Esophagus muscularis mucosa (tissue), 4 donors: Measurements from ENCODE around the gene RGMB. TPM values are rescaled to one million over a fixed set of nuclear protein-coding genes. Genes with fewer than 3 reads are reported as not detected.

Source experiments
- DNase-seq: peaks from one replicate; pipeline ENCODE4 v3.0.0-alpha.2; 2017; ENCODE audit errors: extremely low spot score
- H3K27ac ChIP-seq, 4 donors: fragments of 200-600 bp; sonication (generic); replicated peaks in 1 of 4; 1 replicate in 3 of 4; 2 replicates in 1 of 4; pipeline ENCODE4 v1.5.1; 2016 to 2019; ENCODE audit warnings: mild to moderate bottlenecking in 1 of 4
- H3K27me3 ChIP-seq, 4 donors: fragments of 200-600 bp; sonication (generic); one replicate each; pipeline versions ENCODE4 v1.5.1 to v1.6.0; 2016 to 2019
- H3K36me3 ChIP-seq, 4 donors: fragments of 200-600 bp; sonication (generic); one replicate each; pipeline ENCODE4 v1.5.1; 2016 to 2019
- H3K4me1 ChIP-seq, 4 donors: fragments of 200-600 bp; sonication (generic); one replicate each; pipeline ENCODE4 v1.5.1; 2016 to 2019
- H3K4me3 ChIP-seq, 4 donors: fragments of 200-600 bp; sonication (generic); 1 replicate in 2 of 4; 2 replicates in 2 of 4; pipeline ENCODE4 v1.5.1; 2016 to 2019; ENCODE audit warnings: mild to moderate bottlenecking in 4 of 4, moderate library complexity in 1 of 4
- H3K9me3 ChIP-seq, 4 donors: fragments of 200-600 bp; sonication (generic); 1 replicate in 3 of 4; 2 replicates in 1 of 4; pipeline ENCODE4 v1.5.1; 2016 to 2019
- EP300 ChIP-seq: sonication (generic); formaldehyde crosslinking; IDR thresholded peaks from one replicate; pipeline ENCODE4 v1.6.1; 2017; ENCODE audit warnings: antibody characterized with exemption
- POLR2A ChIP-seq: fragments of 450-650 bp; IDR thresholded peaks from one replicate; pipeline ENCODE4 v1.6.1; 2017; ENCODE audit warnings: antibody characterized with exemption, moderate library complexity, mild to moderate bottlenecking, low read depth
- POLR2AphosphoS5 ChIP-seq, 2 donors: sonication (generic); formaldehyde crosslinking; IDR thresholded peaks; one replicate each; pipeline ENCODE4 v1.6.1; 2017; ENCODE audit warnings: antibody characterized with exemption in 2 of 2
- WGBS: methylation state at CpG from one replicate; pipeline ENCODE4 v1.1.5; 2018; 5-methylcytosine and 5-hydroxymethylcytosine counted together
- intact Hi-C: fragments of 100-400 bp; cut with DNase I; formaldehyde crosslinking; loops from one replicate; pipeline ENCODE4 v1.15.1; 2023
- total RNA-seq, 4 donors: library from RNA; depleted of rRNA; stranded (reverse); fragments of >200 nt; gene quantifications; one replicate each; pipeline versions ENCODE4 v1.1.0 to v1.2.1, GENCODE V29; 2016
- TF ChIP-seq, protein P1 (sequence below), 3 experiments: fragments of 200-600 bp in 2 of 3; fragments of 450-650 bp in 1 of 3; sonication (generic) in 2 of 3; IDR thresholded peaks; one replicate each; pipeline ENCODE4 v1.5.1; 2017 to 2019; ENCODE audit warnings: antibody characterized with exemption in 3 of 3, mild to moderate bottlenecking in 2 of 3, moderate library complexity in 1 of 3

The RGMB gene
- total RNA-seq, 4 donors from 2014 or later: 145 to 198 (median 183) TPM

- no peak for DNase-seq
- TF ChIP-seq POLR2AphosphoS5 (IDR thresholded peaks at IDR 0.05) (no peak), EP300 (no peak), POLR2A (no peak)
- TF ChIP-seq, protein P1, sequence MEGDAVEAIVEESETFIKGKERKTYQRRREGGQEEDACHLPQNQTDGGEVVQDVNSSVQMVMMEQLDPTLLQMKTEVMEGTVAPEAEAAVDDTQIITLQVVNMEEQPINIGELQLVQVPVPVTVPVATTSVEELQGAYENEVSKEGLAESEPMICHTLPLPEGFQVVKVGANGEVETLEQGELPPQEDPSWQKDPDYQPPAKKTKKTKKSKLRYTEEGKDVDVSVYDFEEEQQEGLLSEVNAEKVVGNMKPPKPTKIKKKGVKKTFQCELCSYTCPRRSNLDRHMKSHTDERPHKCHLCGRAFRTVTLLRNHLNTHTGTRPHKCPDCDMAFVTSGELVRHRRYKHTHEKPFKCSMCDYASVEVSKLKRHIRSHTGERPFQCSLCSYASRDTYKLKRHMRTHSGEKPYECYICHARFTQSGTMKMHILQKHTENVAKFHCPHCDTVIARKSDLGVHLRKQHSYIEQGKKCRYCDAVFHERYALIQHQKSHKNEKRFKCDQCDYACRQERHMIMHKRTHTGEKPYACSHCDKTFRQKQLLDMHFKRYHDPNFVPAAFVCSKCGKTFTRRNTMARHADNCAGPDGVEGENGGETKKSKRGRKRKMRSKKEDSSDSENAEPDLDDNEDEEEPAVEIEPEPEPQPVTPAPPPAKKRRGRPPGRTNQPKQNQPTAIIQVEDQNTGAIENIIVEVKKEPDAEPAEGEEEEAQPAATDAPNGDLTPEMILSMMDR (IDR thresholded peaks at IDR 0.05): no peak
- no peaks in the 10 kb centered on the region for H3K27me3 ChIP-seq
- H3K27ac ChIP-seq: no peak overlapping the region
- H3K4me1 ChIP-seq: no peaks in the 10 kb centered on the region
- intact Hi-C loops: no loop called here
- 96% methylated on average over 6 of the region's 6 CpGs for WGBS
- no peaks in the 10 kb centered on the region for H3K9me3 ChIP-seq
- no peak overlapping the region for H3K4me3 ChIP-seq
- H3K36me3 ChIP-seq: no peaks in the 10 kb centered on the region
These were observed 71.4 kb downstream of the RGMB start for GRCh38 chr5:98844865-98845264.

- no peak overlapping the region for H3K27ac ChIP-seq
- 96% methylated on average over 5 of the region's 8 CpGs for WGBS
- H3K36me3 ChIP-seq: no peaks in the 10 kb centered on the region
- no peak for TF ChIP-seq POLR2A
- TF ChIP-seq POLR2AphosphoS5 (IDR thresholded peaks at IDR 0.05): no peak
- TF ChIP-seq, protein P1 (IDR thresholded peaks at IDR 0.05): no peak
- no peak for TF ChIP-seq EP300
- H3K4me1 ChIP-seq: no peaks in the 10 kb centered on the region
- no peaks in the 10 kb centered on the region for H3K9me3 ChIP-seq
- intact Hi-C loops: no loop called here
- no peaks in the 10 kb centered on the region for H3K27me3 ChIP-seq
- DNase-seq: no peak
- no peak overlapping the region for H3K4me3 ChIP-seq
These were observed 72.4 kb downstream of the RGMB start for GRCh38 chr5:98845878-98846277.

Other genes with a start within 250 kb of the RGMB start
- gene CHD1, start 155.3 kb downstream of the RGMB start, total RNA-seq: 10 to 100 TPM; 25.8 to 69.3 (median 34.5) TPM